Vein endothelial cell (primary cell): ENCODE measurements around the gene BPIFB3. TPM values are rescaled to one million over a fixed set of nuclear protein-coding genes. Genes with fewer than 3 reads are reported as not detected.

ENCODE experiments used
- total RNA-seq: library from RNA; depleted of rRNA; stranded (reverse); fragments of >200 nt; gene quantifications from 2 replicates; pipeline ENCODE4 v1.2.3, GENCODE V29; 2012

The BPIFB3 gene, protein sequence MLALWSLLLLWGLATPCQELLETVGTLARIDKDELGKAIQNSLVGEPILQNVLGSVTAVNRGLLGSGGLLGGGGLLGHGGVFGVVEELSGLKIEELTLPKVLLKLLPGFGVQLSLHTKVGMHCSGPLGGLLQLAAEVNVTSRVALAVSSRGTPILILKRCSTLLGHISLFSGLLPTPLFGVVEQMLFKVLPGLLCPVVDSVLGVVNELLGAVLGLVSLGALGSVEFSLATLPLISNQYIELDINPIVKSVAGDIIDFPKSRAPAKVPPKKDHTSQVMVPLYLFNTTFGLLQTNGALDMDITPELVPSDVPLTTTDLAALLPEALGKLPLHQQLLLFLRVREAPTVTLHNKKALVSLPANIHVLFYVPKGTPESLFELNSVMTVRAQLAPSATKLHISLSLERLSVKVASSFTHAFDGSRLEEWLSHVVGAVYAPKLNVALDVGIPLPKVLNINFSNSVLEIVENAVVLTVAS
- total RNA-seq, result not detected in 2 replicates

DNA sequence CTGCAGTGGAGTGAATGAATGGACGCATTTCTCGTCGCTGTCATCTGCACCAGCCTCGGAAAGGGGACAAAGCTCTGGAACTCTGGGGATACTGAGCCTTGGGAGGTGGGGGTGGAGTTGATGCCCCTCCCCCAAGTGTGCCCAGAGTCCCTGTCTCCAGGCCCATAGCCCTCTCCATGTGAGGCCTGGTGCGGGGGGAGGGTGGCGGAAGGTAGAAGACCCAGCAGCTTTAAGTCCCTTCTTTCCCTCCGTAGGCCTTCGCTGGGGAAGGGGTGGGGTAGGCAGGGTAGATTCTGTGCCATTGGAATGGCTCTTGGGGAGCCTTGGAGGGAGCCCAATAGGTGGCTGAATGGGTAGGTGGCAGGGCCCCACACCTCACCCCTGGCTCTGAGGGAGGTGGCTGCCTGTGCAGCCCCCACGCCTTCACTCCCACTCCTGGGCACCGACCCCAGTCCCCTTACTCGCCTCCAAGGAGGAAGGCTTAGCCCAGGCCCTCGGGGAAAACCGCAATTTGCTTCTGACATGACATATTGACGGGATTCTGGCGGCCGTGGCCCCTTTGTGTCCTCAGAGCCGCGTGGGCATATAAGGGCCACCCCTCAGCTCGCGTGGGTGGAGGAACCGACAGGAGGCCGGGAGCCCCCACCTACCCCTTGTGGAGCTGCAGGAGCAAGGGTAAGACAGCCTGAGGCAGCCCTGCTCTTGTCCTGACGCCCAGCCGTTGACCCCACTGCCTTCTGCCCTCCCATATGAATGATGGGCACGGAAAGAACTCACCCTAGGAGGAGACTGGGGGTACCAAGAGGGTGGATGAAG, at the start of gene BPIFB3:
TSS of gene BPIFB3 (plus strand) at position 613 of the 816 bp plus-strand sequence. CDS start 1,533 bp downstream, outside the sequence.

DNA sequence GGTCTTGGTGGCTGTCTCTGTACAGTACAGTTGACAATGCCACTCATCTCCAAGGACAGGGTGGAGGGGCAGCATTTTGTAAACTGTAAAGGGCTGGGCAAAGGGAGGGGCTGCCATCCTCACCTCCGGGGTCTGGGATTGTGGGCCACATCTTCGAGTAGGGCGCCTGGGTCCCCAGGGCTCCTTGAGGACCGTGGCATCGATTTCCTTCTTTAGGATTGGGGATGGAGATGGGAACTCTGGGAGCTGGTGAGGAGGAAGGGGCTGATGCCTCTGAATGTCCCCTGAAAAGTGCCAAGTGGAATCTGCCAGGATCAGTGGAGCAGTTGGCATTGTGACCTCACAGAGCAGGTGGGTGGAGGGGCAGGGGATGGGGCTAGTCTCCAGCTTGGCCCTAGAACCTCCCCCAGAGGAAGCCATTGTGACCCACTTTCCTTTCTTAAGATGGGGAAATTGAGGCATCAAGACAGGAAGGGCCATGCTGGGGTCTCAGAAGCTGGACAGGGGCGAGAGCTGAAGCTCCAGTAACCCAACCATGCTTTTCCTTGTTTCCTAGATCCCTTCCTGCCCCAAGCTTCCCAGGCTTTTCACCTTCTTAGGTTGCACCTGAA, 49.5 kb upstream of the BPIFB3 start, which contains the start of gene SUN5:
TSS of gene SUN5 (minus strand) at position 293 of the 611 bp plus-strand sequence. CDS start at position 200, 93 bp downstream.

DNA sequence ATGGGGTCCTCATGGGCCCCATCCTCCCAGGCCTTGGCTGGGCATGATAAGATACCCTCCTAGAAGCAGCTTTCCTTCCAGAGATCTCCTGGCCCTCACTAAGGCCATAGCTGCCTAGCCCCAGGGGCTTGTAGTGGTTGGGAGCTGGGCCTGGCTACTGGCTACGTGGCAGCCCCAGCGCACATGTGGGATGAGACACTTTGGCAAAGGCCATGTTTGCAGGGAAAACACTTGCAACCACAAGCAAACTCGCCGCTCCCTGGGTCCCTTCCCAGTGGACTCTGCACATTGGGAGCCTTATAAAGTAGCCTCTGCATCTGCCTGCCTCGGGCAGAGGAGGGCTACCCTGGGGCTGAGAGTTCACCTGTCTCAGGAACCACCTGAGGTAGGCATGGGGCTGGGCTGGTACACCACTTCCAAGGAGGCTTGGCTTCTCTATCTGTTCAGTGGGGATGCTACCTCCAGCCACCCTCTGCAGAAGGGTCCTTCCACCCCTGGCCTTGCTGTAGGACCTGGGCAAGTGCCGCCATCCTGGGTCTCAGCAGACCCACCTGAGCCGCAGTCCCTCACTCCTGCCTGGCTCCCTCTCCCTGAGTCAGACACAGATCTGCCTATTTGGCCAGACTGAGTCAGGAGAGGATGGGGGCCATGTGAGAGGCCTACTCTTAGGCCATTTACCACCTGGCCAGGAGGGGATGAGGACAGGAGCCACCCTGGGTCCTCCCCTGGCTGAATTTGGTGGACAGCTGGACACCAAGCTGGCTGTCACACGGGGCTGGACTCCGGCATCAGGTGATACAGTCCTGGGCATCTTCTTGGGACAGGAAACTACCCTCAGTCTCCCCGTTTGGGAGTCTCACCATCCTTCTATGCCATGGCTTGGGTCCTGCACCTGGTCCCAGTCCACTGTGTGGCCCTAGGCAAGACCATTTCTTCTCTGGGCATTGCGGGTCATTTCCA, 46.0 kb upstream of the BPIFB3 start, which contains the start of gene BPIFB2:
TSS of gene BPIFB2 (plus strand) at position 329 of the 960 bp plus-strand sequence. CDS start 871 bp downstream, outside the sequence.

DNA sequence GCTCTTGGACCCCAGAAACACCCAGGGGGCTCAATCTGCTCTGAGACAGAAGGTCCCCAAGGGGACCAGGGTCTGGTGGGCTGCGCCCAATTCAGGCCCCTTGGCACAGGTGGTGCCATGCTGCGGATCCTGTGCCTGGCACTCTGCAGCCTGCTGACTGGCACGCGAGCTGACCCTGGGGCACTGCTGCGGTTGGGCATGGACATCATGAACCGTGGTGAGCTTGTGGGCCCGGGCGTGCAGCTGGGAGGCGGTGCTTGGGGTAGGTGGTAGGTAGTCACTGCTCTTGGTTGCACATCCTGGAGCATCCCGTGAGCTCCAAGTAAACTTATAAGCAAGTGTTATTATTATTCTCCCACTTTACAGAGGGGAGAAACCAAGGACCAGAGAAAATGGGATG, 22.2 kb upstream of the BPIFB3 start, which contains the start of gene BPIFB6:
TSS of gene BPIFB6 (plus strand) at position 118 of the 400 bp plus-strand sequence. CDS start at position 118, 0 bp downstream.

DNA sequence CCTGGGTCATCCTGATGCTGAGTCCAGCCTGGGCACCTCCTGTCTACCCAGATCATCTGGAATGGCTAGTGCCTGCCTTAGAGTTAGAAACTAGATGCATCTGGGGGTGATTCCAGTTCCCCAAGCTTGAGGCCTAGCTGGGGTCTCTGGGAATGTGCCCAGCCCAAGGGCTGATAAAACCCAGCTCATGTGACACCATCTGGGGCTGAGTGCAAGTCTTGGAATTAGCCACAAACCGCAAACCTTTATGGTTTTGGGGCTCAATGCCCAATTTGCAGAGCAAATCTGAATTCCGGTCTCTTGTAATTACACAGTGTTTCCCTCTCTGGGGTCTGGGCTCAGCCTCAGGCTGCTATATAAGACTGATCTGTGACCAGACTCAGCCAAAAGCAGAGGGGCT, 25.6 kb downstream of the BPIFB3 start, which contains the start of gene BPIFB4:
TSS of gene BPIFB4 (plus strand) at position 385 of the 400 bp plus-strand sequence. CDS start 1,884 bp downstream, outside the sequence.

Other genes with a start within 250 kb of the BPIFB3 start
- gene MAPRE1, start 233.9 kb upstream of the BPIFB3 start, total RNA-seq, result 119 and 151 TPM in 2 replicates
- under 0.01 TPM in 2 replicates for gene EFCAB8, start 195.0 kb upstream of the BPIFB3 start, total RNA-seq
- not detected in 2 replicates for gene SUN5, start 49.5 kb upstream of the BPIFB3 start, total RNA-seq
- gene BPIFB2, start 46.2 kb upstream of the BPIFB3 start, total RNA-seq, result not detected in 2 replicates
- gene BPIFB6, start 22.3 kb upstream of the BPIFB3 start, total RNA-seq, result not detected in 2 replicates
- gene BPIFB4, start 25.7 kb downstream of the BPIFB3 start, total RNA-seq, result not detected in 2 replicates
- gene BPIFA2, start 114.3 kb downstream of the BPIFB3 start, total RNA-seq, result not detected in 2 replicates
- not detected in 2 replicates for gene BPIFA3, start 163.4 kb downstream of the BPIFB3 start, total RNA-seq
- gene BPIFA1, start 182.1 kb downstream of the BPIFB3 start, total RNA-seq, result not detected in 2 replicates
- gene BPIFB1, start 229.3 kb downstream of the BPIFB3 start, total RNA-seq, result not detected in 2 replicates